SHP77 treated with DMSO at 0.1 percent for 48 hours (cell line): ENCODE measurements around the gene ABHD14A.

Source experiments
- DNase-seq: peaks from one replicate; lab custom pipeline; 2025; lab: John Stamatoyannopoulos, UW

The ABHD14A gene

DNA sequence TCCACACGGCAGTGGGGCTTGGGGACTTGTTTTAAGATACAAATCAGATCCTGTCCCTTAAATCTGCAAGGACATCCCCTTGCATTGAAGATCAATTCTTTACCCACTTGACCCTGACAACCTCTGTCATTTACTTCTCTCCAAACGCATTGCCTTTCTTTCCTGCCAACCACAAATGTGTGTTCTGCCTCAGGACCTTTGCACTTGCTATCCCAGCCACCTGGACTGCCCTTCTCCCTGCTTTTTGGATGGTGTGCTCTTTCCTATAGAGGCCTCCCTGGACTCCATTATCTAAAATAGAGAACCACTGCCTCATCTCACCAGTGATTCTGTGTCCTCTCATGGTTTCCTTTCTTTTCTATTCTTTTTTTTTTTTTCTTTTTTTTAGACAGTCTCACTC lies 22.3 kb downstream of the ABHD14A start:
- no peak for DNase-seq

DNA sequence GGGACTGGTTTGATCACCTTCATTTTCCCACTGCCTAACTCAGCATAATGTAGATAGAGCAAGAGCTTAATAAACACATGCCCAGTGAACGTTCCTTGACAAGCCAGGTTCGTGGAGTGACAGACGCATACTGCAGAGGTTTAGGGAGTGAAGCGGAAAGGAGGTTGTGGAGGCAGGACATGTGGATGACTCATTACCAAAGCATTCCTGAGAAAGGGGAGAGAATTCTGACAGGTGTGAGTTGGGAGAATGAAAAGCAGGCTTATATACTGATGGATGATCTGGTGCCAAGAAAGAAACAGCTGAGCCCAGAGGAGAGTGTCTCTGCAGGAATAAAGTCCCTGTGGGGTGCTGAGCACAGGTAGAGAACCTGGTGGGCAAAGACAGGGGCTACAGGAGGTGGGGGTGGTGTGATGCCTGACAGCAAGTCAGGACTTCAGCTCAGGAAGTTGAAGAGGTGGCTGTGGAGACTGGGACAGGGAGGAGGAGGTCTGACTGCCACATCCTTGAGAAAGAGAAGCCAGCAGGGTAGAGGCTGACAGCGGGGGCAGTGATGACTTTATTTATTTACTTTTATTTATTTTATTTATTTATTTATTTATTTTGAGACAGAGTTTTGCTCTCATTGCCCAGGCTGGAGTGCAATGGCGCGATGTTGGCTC lies 23.2 kb downstream of the ABHD14A start:
- no peak for DNase-seq

GRCh38 chr3:51998774-51999173 lies 23.9 kb downstream of the ABHD14A start:
- DNase-seq: no peak

- no peak for DNase-seq
Measured at GRCh38 chr3:51999846-52000245, 25.0 kb downstream of the ABHD14A start.

DNA sequence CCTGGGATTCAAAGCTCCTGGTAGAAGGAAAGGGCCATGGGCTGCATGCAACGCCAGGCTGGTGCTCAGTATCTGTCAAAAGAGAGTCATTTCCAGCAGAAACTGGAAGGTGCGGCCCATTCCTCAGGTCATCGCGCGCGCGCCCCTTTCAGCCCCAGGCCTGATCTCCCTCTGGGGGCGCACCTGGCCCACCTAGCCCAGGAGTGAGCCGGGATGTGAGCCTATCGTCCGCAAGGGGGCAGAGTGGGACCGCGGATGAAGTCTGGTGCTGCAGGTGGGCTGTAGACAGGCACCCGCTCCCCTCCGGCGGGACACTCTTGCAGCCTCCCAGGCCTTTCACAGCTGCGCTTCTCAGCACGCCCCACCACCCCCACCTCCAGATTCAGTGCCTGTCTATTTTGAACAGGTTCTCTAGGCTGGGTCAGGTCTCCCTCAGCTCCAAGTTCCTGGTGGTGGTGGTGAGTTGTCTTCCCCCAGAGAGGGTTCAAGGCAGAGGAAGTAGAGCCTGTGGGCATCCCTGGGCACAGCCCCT lies 26.6 kb downstream of the ABHD14A start:
- peak; percentile 46 for DNase-seq

DNA sequence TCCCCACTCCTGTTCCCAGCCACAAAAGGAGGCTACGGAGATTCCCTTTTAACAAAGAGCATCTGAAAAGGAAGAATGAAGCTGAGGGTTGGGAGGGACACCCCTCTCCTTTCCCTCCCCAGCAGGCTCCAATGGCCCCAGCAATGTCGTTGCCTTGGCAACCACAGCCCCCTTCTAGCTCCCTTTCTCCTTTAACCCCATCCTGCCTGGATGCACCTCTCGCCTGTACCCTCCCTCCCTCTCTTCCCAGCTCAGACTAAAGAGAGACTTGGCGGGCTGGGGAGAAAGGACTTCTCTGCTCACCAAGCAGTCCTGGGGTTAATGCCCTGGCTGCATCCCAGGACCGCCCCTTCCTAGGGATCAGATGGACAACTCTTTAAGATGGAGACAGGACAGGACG lies 27.9 kb downstream of the ABHD14A start:
- no peak for DNase-seq

DNA sequence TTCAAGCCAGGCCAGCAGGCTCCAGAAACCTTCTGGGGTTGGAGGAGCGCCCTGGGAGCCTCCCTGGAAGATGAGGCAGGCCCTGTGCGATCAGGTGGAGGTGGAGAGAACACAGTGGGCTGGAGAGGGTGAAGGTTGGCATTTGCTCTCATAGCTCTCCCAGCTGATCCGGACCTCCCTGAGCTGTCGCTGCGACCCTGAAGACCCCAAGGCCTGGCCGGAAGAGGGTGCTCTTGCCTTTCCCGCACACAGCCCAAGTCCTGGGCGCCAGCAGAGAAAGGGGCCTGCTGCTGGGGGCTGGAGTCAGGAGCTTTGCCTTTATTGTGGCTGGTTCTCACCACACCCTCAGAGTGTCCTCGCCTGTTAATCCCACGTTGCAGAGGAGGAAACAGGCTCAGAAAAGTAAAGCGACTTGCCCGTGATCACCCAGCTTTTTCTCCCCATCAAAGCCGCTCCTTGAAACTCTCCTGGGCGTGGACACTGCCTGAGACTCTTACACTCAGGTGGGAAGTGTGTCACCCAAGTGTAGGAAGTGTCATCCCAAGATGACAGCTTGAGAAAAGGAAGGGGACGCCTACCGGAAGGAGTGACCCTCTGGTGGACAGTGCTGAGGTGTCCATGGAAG lies 29.4 kb downstream of the ABHD14A start:
- DNase-seq: no peak

- no peak for DNase-seq
Measured at GRCh38 chr3:52004906-52005395, 30.1 kb downstream of the ABHD14A start.

DNA sequence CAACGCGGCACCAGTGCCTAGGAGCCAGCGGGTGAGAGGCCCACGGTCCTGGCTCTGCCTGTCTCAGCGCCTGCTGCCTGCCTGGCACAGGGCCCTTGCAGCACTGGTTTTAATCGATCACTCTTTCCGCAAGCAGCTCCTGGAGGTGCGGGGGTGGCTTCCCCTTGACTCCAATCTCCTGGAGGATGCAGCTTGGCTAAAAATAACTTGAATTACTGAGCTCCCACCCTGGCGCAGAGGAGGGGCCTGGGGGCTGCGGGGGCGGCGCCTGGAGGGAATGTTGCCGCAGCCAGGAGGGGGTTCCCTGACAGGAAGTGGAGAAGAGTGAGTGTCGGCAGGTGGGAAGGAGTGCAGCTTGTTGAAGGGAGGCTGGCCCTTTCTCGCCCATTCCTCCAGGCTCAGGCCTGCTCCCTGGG lies 30.7 kb downstream of the ABHD14A start:
- peak; percentile 66 for DNase-seq

- no peak for DNase-seq
Measured at GRCh38 chr3:52006017-52006819, 31.4 kb downstream of the ABHD14A start.

- no peak for DNase-seq
Measured at GRCh38 chr3:52006820-52007133, 31.9 kb downstream of the ABHD14A start.

- no peak for DNase-seq
Measured at GRCh38 chr3:52007291-52007690, 32.4 kb downstream of the ABHD14A start.

- no peak for DNase-seq
Measured at GRCh38 chr3:52010431-52010830, 35.6 kb downstream of the ABHD14A start.

DNA sequence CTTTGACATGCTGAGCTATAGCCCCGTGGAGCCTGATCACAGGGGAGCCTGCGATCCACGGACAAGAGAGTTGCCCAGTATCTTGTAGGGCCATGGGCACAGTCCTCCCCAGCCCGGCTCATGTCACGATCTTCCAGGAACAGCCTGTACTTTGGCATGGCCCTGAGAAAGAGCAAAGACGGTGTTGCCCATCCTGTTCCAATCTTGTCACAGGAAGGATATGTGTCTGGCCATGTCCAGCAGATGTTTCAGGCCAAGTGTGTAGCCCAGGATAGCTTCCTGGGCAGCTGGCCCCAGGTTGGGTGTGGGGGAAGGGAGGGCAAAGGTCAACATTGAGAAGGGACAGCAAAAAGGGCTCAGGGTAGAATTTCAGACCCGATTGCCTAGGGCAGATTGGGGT lies 37.8 kb downstream of the ABHD14A start:
- no peak for DNase-seq

- no peak for DNase-seq
Measured at GRCh38 chr3:52013802-52014598, 39.1 kb downstream of the ABHD14A start.

GRCh38 chr3:52014613-52015012 lies 39.7 kb downstream of the ABHD14A start:
- no peak for DNase-seq

GRCh38 chr3:52015438-52016228 lies 40.8 kb downstream of the ABHD14A start:
- DNase-seq: no peak

- DNase-seq: no peak
Measured at GRCh38 chr3:52017586-52017985, 42.7 kb downstream of the ABHD14A start.

DNA sequence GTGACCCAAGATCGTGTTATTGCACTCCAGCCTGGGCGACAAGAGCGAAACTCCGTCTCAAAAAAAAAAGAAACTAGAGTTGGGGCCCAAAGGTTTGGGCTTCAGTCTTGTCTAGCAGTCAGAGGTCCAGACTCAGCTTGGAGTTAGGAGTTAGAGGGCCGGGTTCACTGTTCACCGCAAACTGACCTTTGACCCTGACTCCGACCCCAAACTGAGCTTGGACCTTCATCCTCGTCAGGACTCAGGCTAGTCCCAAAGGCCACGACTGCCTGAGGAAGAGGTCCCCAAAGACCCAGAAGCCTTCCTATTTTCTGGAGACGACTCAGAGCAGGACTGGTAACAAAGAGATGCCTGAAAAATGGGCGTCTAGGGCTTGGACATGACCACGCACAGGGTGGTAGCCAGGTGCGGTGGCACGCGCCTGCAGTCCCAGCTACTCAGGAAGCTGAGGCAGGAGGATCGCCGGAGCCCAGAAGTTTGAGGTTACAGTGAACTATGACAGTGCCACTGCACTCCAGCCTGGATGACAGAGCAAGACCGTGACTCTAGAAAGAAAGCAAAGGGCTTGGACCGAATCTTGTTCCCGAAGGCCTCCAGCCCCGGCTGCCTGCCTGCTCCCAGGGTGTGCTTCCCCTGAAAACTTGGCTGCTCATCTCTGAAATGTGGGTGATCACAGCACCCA lies 43.6 kb downstream of the ABHD14A start:
- DNase-seq: no peak

- no peak for DNase-seq
Measured at GRCh38 chr3:52019352-52020080, 44.7 kb downstream of the ABHD14A start.
